Measurements from ENCODE around the gene ASS1. TPM values are rescaled to one million over a fixed set of nuclear protein-coding genes. Genes with fewer than 3 reads are reported as not detected.

ASS1 gene
- total and polyA plus RNA-seq, 2 donors (not counting 1 experiment from before 2014, with no cell fraction given) = 0.30 to 0.44 TPM

GRCh38 chr9:130498298-130498917 lies 53.6 kb downstream of the ASS1 start:
- no peak for TF ChIP-seq CTCF (IDR thresholded peaks at IDR 0.05)
- no peak for TF ChIP-seq EZH2 (IDR thresholded peaks at IDR 0.05; ENCODE audit: borderline replicate concordance, insufficient read depth, low read depth, low read length, poor library complexity, severe bottlenecking)
- ATAC-seq (ENCODE audit: low read depth) (no peak), DNase-seq (no peak)
- H3K9me3 ChIP-seq (ENCODE audit: control extremely low read depth in 1 of 3, control insufficient read depth in 2 of 3, insufficient read depth in 1 of 3, low read length in 2 of 3) = peaks cover 0 to 24% (median 7%) of the 10 kb centered on the region in 3 donors
- no peak overlapping the region for H2AFZ ChIP-seq (ENCODE audit: insufficient read depth, low read depth, low read length, poor library complexity, severe bottlenecking)
- no peaks in the 10 kb centered on the region for H3K4me1 ChIP-seq (ENCODE audit: control insufficient read depth in 2 of 2, insufficient read depth in 2 of 2, low read length in 2 of 2)
- H3K27ac Mint-ChIP-seq = no peak overlapping the region
- H3K9me3 Mint-ChIP-seq (ENCODE audit: insufficient read depth) = peaks cover 8% of the 10 kb centered on the region
- no peaks in the 10 kb centered on the region for H3K4me1 Mint-ChIP-seq
- H3K27me3 Mint-ChIP-seq = peaks cover 14% of the 10 kb centered on the region
- 85% methylated on average over 7 of the region's 7 CpGs for whole genome bisulfite sequencing (ENCODE audit: insufficient coverage)
- no peaks in the 10 kb centered on the region for H4K20me1 ChIP-seq (ENCODE audit: control insufficient read depth, insufficient read depth, low read length, poor library complexity, severe bottlenecking)
- CTCF ChIA-PET = no interaction called here
- intact Hi-C loops (cut with micrococcal nuclease) = no loop called here
- no peaks in the 10 kb centered on the region for H3K79me2 ChIP-seq (ENCODE audit: control insufficient read depth, insufficient read depth, low read length)
- H3K4me3 ChIP-seq (ENCODE audit: control extremely low read depth in 1 of 5, extremely low read depth in 1 of 5, insufficient read depth in 1 of 5, low read depth in 2 of 5, low read length in 4 of 5) = no peak overlapping the region
- H3K9ac ChIP-seq (ENCODE audit: low read length) = no peak overlapping the region
- H3K36me3 ChIP-seq (replicated peaks in 1 of 2; ENCODE audit: control extremely low read depth in 1 of 2, control insufficient read depth in 1 of 2, extremely low read depth in 1 of 2, insufficient read depth in 2 of 2, low read length in 1 of 2) = no peaks in the 10 kb centered on the region
- no peak overlapping the region for H3K4me3 Mint-ChIP-seq
- POLR2A ChIA-PET = no interaction called here
- H3K27ac ChIP-seq (ENCODE audit: low read length in 2 of 2) = no peak overlapping the region
- H3K4me2 ChIP-seq (replicated peaks; ENCODE audit: low read depth, low read length, poor library complexity, severe bottlenecking) = no peak overlapping the region
- H3K27me3 ChIP-seq (replicated peaks in 1 of 4; ENCODE audit: control extremely low read depth in 1 of 4, control insufficient read depth in 3 of 4, insufficient read depth in 4 of 4, low read length in 3 of 4) = peaks cover 0 to 7% (median 0%) of the 10 kb centered on the region in 4 experiments

GRCh38 chr9:130498918-130499698 lies 54.3 kb downstream of the ASS1 start:
- Histone ChIP-seq H3K79me2 (ENCODE audit: control insufficient read depth, insufficient read depth, low read length) (no peaks in the 10 kb centered on the region), H3K36me3 (replicated peaks in 1 of 2; ENCODE audit: control extremely low read depth in 1 of 2, control insufficient read depth in 1 of 2, extremely low read depth in 1 of 2, insufficient read depth in 2 of 2, low read length in 1 of 2) (no peaks in the 10 kb centered on the region), H3K9me3 (ENCODE audit: control extremely low read depth in 1 of 3, control insufficient read depth in 2 of 3, insufficient read depth in 1 of 3, low read length in 2 of 3) (peaks cover 0 to 21% (median 7%) of the 10 kb centered on the region in 3 donors), H3K4me2 (replicated peaks; ENCODE audit: low read depth, low read length, poor library complexity, severe bottlenecking) (no peak overlapping the region), H3K27me3 (replicated peaks in 1 of 4; ENCODE audit: control extremely low read depth in 1 of 4, control insufficient read depth in 3 of 4, insufficient read depth in 4 of 4, low read length in 3 of 4) (peaks cover 0 to 5% (median 0%) of the 10 kb centered on the region in 4 experiments), H3K9ac (ENCODE audit: low read length) (no peak overlapping the region), H2AFZ (ENCODE audit: insufficient read depth, low read depth, low read length, poor library complexity, severe bottlenecking) (no peak overlapping the region), H4K20me1 (ENCODE audit: control insufficient read depth, insufficient read depth, low read length, poor library complexity, severe bottlenecking) (no peaks in the 10 kb centered on the region), H3K4me3 (ENCODE audit: control extremely low read depth in 1 of 5, extremely low read depth in 1 of 5, insufficient read depth in 1 of 5, low read depth in 2 of 5, low read length in 4 of 5) (no peak overlapping the region), H3K27ac (ENCODE audit: low read length in 2 of 2) (no peak overlapping the region), H3K4me1 (ENCODE audit: control insufficient read depth in 2 of 2, insufficient read depth in 2 of 2, low read length in 2 of 2) (no peaks in the 10 kb centered on the region)
- Mint-ChIP-seq H3K4me1 (no peaks in the 10 kb centered on the region), H3K9me3 (ENCODE audit: insufficient read depth) (peaks cover 8% of the 10 kb centered on the region), H3K4me3 (no peak overlapping the region), H3K27ac (no peak overlapping the region), H3K27me3 (peaks cover 14% of the 10 kb centered on the region)
- ATAC-seq (ENCODE audit: low read depth) (no peak), DNase-seq (no peak)
- ChIA-PET CTCF (no interaction called here), POLR2A (no interaction called here)
- intact Hi-C loops (cut with micrococcal nuclease) = no loop called here
- TF ChIP-seq CTCF (IDR thresholded peaks at IDR 0.05) = no peak
- no peak for TF ChIP-seq EZH2 (IDR thresholded peaks at IDR 0.05; ENCODE audit: borderline replicate concordance, insufficient read depth, low read depth, low read length, poor library complexity, severe bottlenecking)
- WGBS (ENCODE audit: insufficient coverage) = 87% methylated on average over 6 of the region's 9 CpGs
